A172 (cell line): ENCODE results near the gene DHX35. TPM values are rescaled to one million over a fixed set of nuclear protein-coding genes. Genes with fewer than 3 reads are reported as not detected.

Experiments
- DNase-seq: peaks from one replicate; pipeline ENCODE4 v3.0.0-alpha.2; 2015; ENCODE audit warnings: low spot score
- total RNA-seq: library from RNA; depleted of rRNA; stranded (reverse); fragments of >200 nt; shearing (Covaris generic); gene quantifications from 2 replicates; pipeline ENCODE4 v1.2.3, GENCODE V29; 2014; rRNA removed

Gene DHX35
- total RNA-seq, 1 experiment from 2014 or later, result 12.1 TPM

- DNase-seq, result no peak
Measured at GRCh38 chr20:39066471-39067242, 104.5 kb downstream of the DHX35 start.

GRCh38 chr20:39067526-39068216 is 105.5 kb downstream of the DHX35 start:
- peak; percentile 15 for DNase-seq

GRCh38 chr20:39069976-39070375 is 107.8 kb downstream of the DHX35 start:
- no peak for DNase-seq

GRCh38 chr20:39070484-39071231 is 108.5 kb downstream of the DHX35 start:
- DNase-seq, result peak; percentile 67

- no peak for DNase-seq
Measured at GRCh38 chr20:39072132-39072531, 110.0 kb downstream of the DHX35 start.

- no peak for DNase-seq
Measured at GRCh38 chr20:39072653-39073052, 110.5 kb downstream of the DHX35 start.

- no peak for DNase-seq
Measured at GRCh38 chr20:39075731-39076130, 113.6 kb downstream of the DHX35 start.

- DNase-seq, result no peak
Measured at GRCh38 chr20:39076958-39077357, 114.8 kb downstream of the DHX35 start.

- no peak for DNase-seq
Measured at GRCh38 chr20:39080326-39080725, 118.2 kb downstream of the DHX35 start.

GRCh38 chr20:39081255-39081654 is 119.1 kb downstream of the DHX35 start:
- DNase-seq, result peak; percentile 71

GRCh38 chr20:39082622-39083398 is 120.7 kb downstream of the DHX35 start:
- DNase-seq, result no peak

GRCh38 chr20:39083761-39084160 is 121.6 kb downstream of the DHX35 start:
- DNase-seq, result no peak

- DNase-seq, result no peak
Measured at GRCh38 chr20:39089029-39089428, 126.9 kb downstream of the DHX35 start.

Other genes starting within 250 kb of the DHX35 start
- not detected in 2 replicates for gene SLC32A1, start 237.9 kb upstream of the DHX35 start, total RNA-seq
- gene ACTR5, start 213.9 kb upstream of the DHX35 start, total RNA-seq, result 9.4 and 12.0 TPM in 2 replicates
- 0.14 TPM in 2 replicates for gene PPP1R16B, start 156.6 kb upstream of the DHX35 start, total RNA-seq
- 83.9 and 103 TPM in 2 replicates for gene FAM83D, start 35.9 kb upstream of the DHX35 start, total RNA-seq